ENCODE results near the gene PLBD2. TPM values are rescaled to one million over a fixed set of nuclear protein-coding genes. Genes with fewer than 3 reads are reported as not detected.

PLBD2 gene
- total RNA-seq, 1 experiment from 2014 or later: 31.4 TPM

DNA sequence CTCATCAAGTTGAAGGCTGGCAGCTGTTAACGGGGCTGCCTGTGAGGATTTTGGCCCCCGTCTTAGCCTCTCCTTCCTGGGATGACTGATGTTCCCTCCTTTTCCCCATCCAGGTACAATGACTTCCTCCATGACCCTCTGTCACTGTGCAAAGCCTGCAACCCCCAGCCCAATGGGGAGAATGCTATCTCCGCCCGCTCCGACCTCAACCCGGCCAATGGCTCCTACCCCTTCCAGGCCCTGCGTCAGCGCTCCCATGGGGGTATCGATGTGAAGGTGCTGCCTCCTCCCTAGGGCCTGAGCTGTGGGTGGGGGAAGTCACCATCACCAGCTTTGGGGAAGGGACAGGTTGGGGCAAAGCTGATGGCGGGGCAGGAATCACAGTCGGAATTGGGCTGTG lies 29.2 kb downstream of the PLBD2 start:
- H3K27ac ChIP-seq (ENCODE audit: insufficient read length, low read depth, low read length): no peak overlapping the region
- TF ChIP-seq, protein P1, sequence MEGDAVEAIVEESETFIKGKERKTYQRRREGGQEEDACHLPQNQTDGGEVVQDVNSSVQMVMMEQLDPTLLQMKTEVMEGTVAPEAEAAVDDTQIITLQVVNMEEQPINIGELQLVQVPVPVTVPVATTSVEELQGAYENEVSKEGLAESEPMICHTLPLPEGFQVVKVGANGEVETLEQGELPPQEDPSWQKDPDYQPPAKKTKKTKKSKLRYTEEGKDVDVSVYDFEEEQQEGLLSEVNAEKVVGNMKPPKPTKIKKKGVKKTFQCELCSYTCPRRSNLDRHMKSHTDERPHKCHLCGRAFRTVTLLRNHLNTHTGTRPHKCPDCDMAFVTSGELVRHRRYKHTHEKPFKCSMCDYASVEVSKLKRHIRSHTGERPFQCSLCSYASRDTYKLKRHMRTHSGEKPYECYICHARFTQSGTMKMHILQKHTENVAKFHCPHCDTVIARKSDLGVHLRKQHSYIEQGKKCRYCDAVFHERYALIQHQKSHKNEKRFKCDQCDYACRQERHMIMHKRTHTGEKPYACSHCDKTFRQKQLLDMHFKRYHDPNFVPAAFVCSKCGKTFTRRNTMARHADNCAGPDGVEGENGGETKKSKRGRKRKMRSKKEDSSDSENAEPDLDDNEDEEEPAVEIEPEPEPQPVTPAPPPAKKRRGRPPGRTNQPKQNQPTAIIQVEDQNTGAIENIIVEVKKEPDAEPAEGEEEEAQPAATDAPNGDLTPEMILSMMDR (conservative IDR thresholded peaks at IDR 0.05): no peak
- Mint-ChIP-seq H3K27me3 (ENCODE audit: low read depth) (no peaks in the 10 kb centered on the region; the same call in 1 of the 2 replicates), H3K4me3 (no peak overlapping the region), H3K27ac (no peak overlapping the region; a peak in 1 of 7 replicates), H3K9me3 (no peaks in the 10 kb centered on the region), H3K4me1 (no peaks in the 10 kb centered on the region), H3K36me3 (ENCODE audit: insufficient read depth in 1 of 3, low read depth in 3 of 3) (peaks cover 4 to 36% (median 35%) of the 10 kb centered on the region in 3 experiments; a peak in 6 of 7 replicates)
- no peak overlapping the region for H2BK12ac ChIP-seq (ENCODE audit: insufficient read length, low read depth, low read length)
- no peak overlapping the region for H3K4me2 ChIP-seq (ENCODE audit: insufficient read depth, insufficient read length, low read length)
- H2AK5ac ChIP-seq (ENCODE audit: insufficient read length, low read length): no peak overlapping the region
- DNase-seq: no peak
- H2BK15ac ChIP-seq (ENCODE audit: low read depth, low read length): no peak overlapping the region
- H3K79me2 ChIP-seq (ENCODE audit: insufficient read depth, low read length): no peaks in the 10 kb centered on the region
- H3K4ac ChIP-seq (ENCODE audit: low read depth, low read length): no peak overlapping the region
- no peak overlapping the region for H2BK20ac ChIP-seq (ENCODE audit: low read depth, low read length, poor library complexity, severe bottlenecking)
- H3K27me3 ChIP-seq (ENCODE audit: insufficient read depth, low read length): no peaks in the 10 kb centered on the region
- no peak overlapping the region for H3K23ac ChIP-seq (ENCODE audit: insufficient read length, low read depth, low read length)
- H2BK120ac ChIP-seq (ENCODE audit: low read depth, low read length, poor library complexity, severe bottlenecking): no peak overlapping the region
- no peak overlapping the region for H3T11ph ChIP-seq (ENCODE audit: low read length)
- no peak overlapping the region for H3K9ac ChIP-seq (ENCODE audit: extremely low read depth, insufficient read length, low read length)
- no peaks in the 10 kb centered on the region for H3K79me1 ChIP-seq (ENCODE audit: insufficient read depth, low read depth, low read length, poor library complexity, severe bottlenecking)
- no peak overlapping the region for H3K56ac ChIP-seq (ENCODE audit: insufficient read length, low read depth, low read length)
- no peaks in the 10 kb centered on the region for H4K20me1 ChIP-seq (ENCODE audit: control insufficient read depth, insufficient read depth, insufficient read length)
- H2BK5ac ChIP-seq (ENCODE audit: insufficient read length, low read length): no peak overlapping the region
- no peak overlapping the region for H2AFZ ChIP-seq (ENCODE audit: low read length)
- H3K23me2 ChIP-seq (ENCODE audit: insufficient read length, low read depth, low read length, poor library complexity, severe bottlenecking): no peaks in the 10 kb centered on the region
- H3K4me1 ChIP-seq (ENCODE audit: insufficient read depth, low read length): no peaks in the 10 kb centered on the region
- no CpG with 5 or more reads among the region's 11 CpGs for WGBS (ENCODE audit: extremely low coverage, insufficient read length, low lambda C conversion rate)
- H3K18ac ChIP-seq (ENCODE audit: insufficient read length, low read depth, low read length): no peak overlapping the region
- no peak overlapping the region for H4K8ac ChIP-seq (replicated peaks; ENCODE audit: insufficient read length, low read depth, low read length)
- no peak overlapping the region for H4K91ac ChIP-seq (ENCODE audit: insufficient read length, low read depth, low read length)
- no peak overlapping the region for H3K14ac ChIP-seq (ENCODE audit: insufficient read depth, low read length)
- no peaks in the 10 kb centered on the region for H3K9me3 ChIP-seq (ENCODE audit: control insufficient read depth, low read depth, low read length)
- H4K5ac ChIP-seq (ENCODE audit: insufficient read length, low read depth, low read length): no peak overlapping the region
